ENCODE measurements around the gene ALG8. TPM values are rescaled to one million over a fixed set of nuclear protein-coding genes. Genes with fewer than 3 reads are reported as not detected.
A peak's percentile ranks its signal among the peaks of the same experiment; 100 is the strongest.
"Not testable (repeated sequence)": the region's sequence is repeated elsewhere in the genome, so short reads cannot be mapped to it uniquely, and the experiment has no call there.

The ALG8 gene
- polyA plus RNA-seq, 1 of the 3 experiments (the other 2 are of a cell fraction) = 42.0 TPM

DNA sequence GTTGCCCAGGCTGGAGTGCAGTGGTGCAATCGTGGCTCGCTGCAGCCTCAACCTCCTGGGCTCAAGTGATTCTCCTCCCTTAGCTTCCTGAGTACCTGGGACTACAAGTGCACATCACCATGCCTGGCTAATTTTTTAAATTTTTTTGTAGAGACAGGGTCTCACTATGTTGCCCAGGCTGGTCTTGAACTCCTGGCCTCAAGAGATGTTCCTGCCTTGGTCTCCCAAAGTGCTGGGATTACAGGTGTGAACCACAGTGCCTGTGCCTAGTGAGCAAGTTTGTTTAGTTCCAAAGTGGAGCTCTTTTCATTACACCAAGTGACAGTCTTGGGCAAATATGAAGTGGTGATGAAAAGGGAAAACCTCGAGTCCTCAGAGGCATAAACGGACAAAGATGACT is 61.8 kb downstream of the ALG8 start:
- H2AFZ ChIP-seq (ENCODE audit: low read depth); H3K9me2 ChIP-seq; H3F3A ChIP-seq (replicated peaks; ENCODE audit: insufficient read depth); DNase-seq; H3K9ac ChIP-seq; H3K9me3 ChIP-seq; H3K27me3 ChIP-seq (ENCODE audit: insufficient read depth); POLR2A ChIA-PET; H3K27ac ChIP-seq (ENCODE audit: low read depth in 2 of 2, low read length in 1 of 2): not testable (repeated sequence)
- H3K36me3 ChIP-seq (replicated peaks in 1 of 2; ENCODE audit: control insufficient read depth in 1 of 2, insufficient read depth in 2 of 2, low read length in 1 of 2) = peaks cover 3 to 25% of the 10 kb centered on the region in 2 experiments
- peak overlapping the region; percentile 80 for H3K4me2 ChIP-seq
- H4K20me1 ChIP-seq (ENCODE audit: insufficient read depth) = peaks cover 23% of the 10 kb centered on the region
- peaks cover 8 to 18% of the 10 kb centered on the region in 2 experiments; a peak in 2 of 4 replicates for H3K4me1 ChIP-seq (ENCODE audit: control insufficient read depth in 1 of 2, insufficient read depth in 2 of 2, low read depth in 1 of 2, low read length in 1 of 2)
- peaks cover 71% of the 10 kb centered on the region for H3K79me2 ChIP-seq (ENCODE audit: insufficient read depth)
- CTCF ChIA-PET = interaction anchor here (2.0 kb wide), 1 partner anchor 31 kb away, joined by 8 read pairs; no protein-coding TSS in a partner anchor
- H3K4me3 ChIP-seq (ENCODE audit: low read depth in 2 of 2, low read length in 1 of 2) = peak overlapping the region in 1 of 2 experiments; percentile 95; a peak in 3 of 4 replicates
- 73% methylated on average over 4 of the region's 4 CpGs for WGBS (ENCODE audit: low lambda C conversion rate)

DNA sequence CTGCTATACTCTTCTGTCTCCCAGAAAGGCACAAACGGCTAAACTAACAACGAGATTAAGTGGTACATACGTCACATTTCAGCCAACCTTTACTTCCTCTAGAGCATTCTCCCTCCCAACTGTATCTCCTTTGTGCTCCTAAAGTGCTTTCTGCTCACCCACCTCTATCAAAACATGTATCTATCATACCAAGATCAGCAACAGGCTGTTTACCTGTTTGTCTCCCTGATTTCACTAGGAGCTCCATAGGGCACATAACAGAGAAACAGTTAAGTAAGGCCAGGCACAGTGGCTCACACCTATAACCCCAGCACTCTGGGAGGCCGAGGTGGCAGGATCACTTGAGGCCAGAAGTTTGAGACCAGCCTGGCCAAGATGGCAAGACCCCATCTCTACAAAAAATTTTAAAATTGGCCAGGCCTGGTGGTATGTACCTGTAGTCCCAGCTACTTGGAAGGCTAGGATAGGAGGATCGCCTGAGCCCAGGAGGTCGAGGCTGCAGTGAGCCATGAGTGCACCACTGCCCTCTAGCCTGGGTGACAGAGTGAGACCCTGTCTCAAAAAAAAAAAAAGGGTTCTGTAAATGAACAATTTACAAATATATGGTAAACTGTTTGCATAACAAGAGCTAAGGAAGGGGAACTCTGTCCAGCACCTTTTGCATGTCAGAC is 62.6 kb downstream of the ALG8 start:
- Histone ChIP-seq H3K4me1 (ENCODE audit: control insufficient read depth in 1 of 2, insufficient read depth in 2 of 2, low read depth in 1 of 2, low read length in 1 of 2) (peaks cover 8 to 18% of the 10 kb centered on the region in 2 experiments; a peak in 2 of 4 replicates), H3F3A (replicated peaks; ENCODE audit: insufficient read depth) (peaks cover 7% of the 10 kb centered on the region), H2AFZ (ENCODE audit: low read depth) (no peak overlapping the region), H3K9me3 (no peaks in the 10 kb centered on the region), H4K20me1 (ENCODE audit: insufficient read depth) (peaks cover 23% of the 10 kb centered on the region), H3K79me2 (ENCODE audit: insufficient read depth) (peaks cover 78% of the 10 kb centered on the region), H3K27me3 (ENCODE audit: insufficient read depth) (no peaks in the 10 kb centered on the region), H3K27ac (ENCODE audit: low read depth in 2 of 2, low read length in 1 of 2) (no peak overlapping the region), H3K9me2 (no peaks in the 10 kb centered on the region), H3K4me3 (ENCODE audit: low read depth in 2 of 2, low read length in 1 of 2) (no peak overlapping the region), H3K36me3 (replicated peaks in 1 of 2; ENCODE audit: control insufficient read depth in 1 of 2, insufficient read depth in 2 of 2, low read length in 1 of 2) (peaks cover 5 to 25% of the 10 kb centered on the region in 2 experiments), H3K9ac (no peak overlapping the region), H3K4me2 (peak overlapping the region; percentile 80; the same call in 1 of the 2 replicates)
- ChIA-PET CTCF (interaction anchor here (2.0 kb wide), 1 partner anchor 31 kb away, joined by 8 read pairs; no protein-coding TSS in a partner anchor), POLR2A (no interaction called here)
- DNase-seq = no peak
- WGBS (ENCODE audit: low lambda C conversion rate) = 85% methylated on average over 6 of the region's 6 CpGs
- TF ChIP-seq, protein P1, sequence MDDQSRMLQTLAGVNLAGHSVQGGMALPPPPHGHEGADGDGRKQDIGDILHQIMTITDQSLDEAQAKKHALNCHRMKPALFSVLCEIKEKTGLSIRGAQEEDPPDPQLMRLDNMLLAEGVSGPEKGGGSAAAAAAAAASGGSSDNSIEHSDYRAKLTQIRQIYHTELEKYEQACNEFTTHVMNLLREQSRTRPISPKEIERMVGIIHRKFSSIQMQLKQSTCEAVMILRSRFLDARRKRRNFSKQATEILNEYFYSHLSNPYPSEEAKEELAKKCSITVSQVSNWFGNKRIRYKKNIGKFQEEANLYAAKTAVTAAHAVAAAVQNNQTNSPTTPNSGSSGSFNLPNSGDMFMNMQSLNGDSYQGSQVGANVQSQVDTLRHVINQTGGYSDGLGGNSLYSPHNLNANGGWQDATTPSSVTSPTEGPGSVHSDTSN (IDR thresholded peaks at IDR 0.05) = no peak
- TF ChIP-seq, protein P2, sequence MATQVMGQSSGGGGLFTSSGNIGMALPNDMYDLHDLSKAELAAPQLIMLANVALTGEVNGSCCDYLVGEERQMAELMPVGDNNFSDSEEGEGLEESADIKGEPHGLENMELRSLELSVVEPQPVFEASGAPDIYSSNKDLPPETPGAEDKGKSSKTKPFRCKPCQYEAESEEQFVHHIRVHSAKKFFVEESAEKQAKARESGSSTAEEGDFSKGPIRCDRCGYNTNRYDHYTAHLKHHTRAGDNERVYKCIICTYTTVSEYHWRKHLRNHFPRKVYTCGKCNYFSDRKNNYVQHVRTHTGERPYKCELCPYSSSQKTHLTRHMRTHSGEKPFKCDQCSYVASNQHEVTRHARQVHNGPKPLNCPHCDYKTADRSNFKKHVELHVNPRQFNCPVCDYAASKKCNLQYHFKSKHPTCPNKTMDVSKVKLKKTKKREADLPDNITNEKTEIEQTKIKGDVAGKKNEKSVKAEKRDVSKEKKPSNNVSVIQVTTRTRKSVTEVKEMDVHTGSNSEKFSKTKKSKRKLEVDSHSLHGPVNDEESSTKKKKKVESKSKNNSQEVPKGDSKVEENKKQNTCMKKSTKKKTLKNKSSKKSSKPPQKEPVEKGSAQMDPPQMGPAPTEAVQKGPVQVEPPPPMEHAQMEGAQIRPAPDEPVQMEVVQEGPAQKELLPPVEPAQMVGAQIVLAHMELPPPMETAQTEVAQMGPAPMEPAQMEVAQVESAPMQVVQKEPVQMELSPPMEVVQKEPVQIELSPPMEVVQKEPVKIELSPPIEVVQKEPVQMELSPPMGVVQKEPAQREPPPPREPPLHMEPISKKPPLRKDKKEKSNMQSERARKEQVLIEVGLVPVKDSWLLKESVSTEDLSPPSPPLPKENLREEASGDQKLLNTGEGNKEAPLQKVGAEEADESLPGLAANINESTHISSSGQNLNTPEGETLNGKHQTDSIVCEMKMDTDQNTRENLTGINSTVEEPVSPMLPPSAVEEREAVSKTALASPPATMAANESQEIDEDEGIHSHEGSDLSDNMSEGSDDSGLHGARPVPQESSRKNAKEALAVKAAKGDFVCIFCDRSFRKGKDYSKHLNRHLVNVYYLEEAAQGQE (IDR thresholded peaks at IDR 0.05; ENCODE audit: low read depth, low read length) = no peak
- TF ChIP-seq ELF1 (IDR thresholded peaks at IDR 0.05) (no peak), SIN3A (IDR thresholded peaks at IDR 0.05; ENCODE audit: borderline replicate concordance, low read depth, low read length) (no peak), FOXJ3 (CRISPR knock-in tag; IDR thresholded peaks at IDR 0.05) (no peak), TAF1 (IDR thresholded peaks at IDR 0.05; ENCODE audit: borderline replicate concordance, low read depth, low read length) (no peak), TEAD4 (IDR thresholded peaks at IDR 0.05; ENCODE audit: borderline replicate concordance, insufficient read depth) (no peak), GATA2 (CRISPR knock-in tag; IDR thresholded peaks at IDR 0.05) (no peak), POLR2AphosphoS5 (IDR thresholded peaks at IDR 0.05; ENCODE audit: low read depth, low read length) (no peak), MEF2A (IDR thresholded peaks at IDR 0.05; ENCODE audit: borderline replicate concordance, low read depth) (no peak), NRF1 (IDR thresholded peaks at IDR 0.05; ENCODE audit: low read depth, low read length) (no peak), CHD2 (IDR thresholded peaks at IDR 0.05; ENCODE audit: low read length, partially characterized antibody) (no peak)
- TF ChIP-seq, protein P3, sequence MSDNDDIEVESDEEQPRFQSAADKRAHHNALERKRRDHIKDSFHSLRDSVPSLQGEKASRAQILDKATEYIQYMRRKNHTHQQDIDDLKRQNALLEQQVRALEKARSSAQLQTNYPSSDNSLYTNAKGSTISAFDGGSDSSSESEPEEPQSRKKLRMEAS (IDR thresholded peaks at IDR 0.05; ENCODE audit: low read depth) = no peak
- TF ChIP-seq, protein P4, sequence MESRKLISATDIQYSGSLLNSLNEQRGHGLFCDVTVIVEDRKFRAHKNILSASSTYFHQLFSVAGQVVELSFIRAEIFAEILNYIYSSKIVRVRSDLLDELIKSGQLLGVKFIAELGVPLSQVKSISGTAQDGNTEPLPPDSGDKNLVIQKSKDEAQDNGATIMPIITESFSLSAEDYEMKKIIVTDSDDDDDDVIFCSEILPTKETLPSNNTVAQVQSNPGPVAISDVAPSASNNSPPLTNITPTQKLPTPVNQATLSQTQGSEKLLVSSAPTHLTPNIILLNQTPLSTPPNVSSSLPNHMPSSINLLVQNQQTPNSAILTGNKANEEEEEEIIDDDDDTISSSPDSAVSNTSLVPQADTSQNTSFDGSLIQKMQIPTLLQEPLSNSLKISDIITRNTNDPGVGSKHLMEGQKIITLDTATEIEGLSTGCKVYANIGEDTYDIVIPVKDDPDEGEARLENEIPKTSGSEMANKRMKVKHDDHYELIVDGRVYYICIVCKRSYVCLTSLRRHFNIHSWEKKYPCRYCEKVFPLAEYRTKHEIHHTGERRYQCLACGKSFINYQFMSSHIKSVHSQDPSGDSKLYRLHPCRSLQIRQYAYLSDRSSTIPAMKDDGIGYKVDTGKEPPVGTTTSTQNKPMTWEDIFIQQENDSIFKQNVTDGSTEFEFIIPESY (IDR thresholded peaks at IDR 0.05; ENCODE audit: borderline replicate concordance, low read depth) = no peak
